Ishikawa (cell line): ENCODE data around the gene LRCOL1.

Experiments
- CEBPB ChIP-seq: IDR thresholded peaks from 2 replicates; pipeline ENCODE4 v1.6.1; 2012
- CREB1 ChIP-seq: IDR thresholded peaks from 2 replicates; pipeline ENCODE4 v1.6.1; 2012; ENCODE audit warnings: low read depth
- EGR1 ChIP-seq: IDR thresholded peaks from 2 replicates; pipeline ENCODE4 v1.6.1; 2012
- EP300 ChIP-seq: IDR thresholded peaks from 2 replicates; pipeline ENCODE4 v1.6.1; 2012; ENCODE audit warnings: borderline replicate concordance
- NFIC ChIP-seq: IDR thresholded peaks from 2 replicates; pipeline ENCODE4 v1.6.1; 2012
- RAD21 ChIP-seq: IDR thresholded peaks from 2 replicates; pipeline ENCODE4 v1.6.1; 2012; ENCODE audit warnings: low read depth
- TAF1 ChIP-seq: IDR thresholded peaks from 2 replicates; pipeline ENCODE4 v1.6.1; 2012; ENCODE audit warnings: low read depth, mild to moderate bottlenecking
- TCF12 ChIP-seq: IDR thresholded peaks from 2 replicates; pipeline ENCODE4 v1.6.1; 2012; ENCODE audit warnings: low read depth
- TEAD4 ChIP-seq: IDR thresholded peaks from 2 replicates; pipeline ENCODE4 v1.6.1; 2012
- YY1 ChIP-seq: IDR thresholded peaks from 2 replicates; pipeline ENCODE4 v1.6.1; 2012; ENCODE audit warnings: low read depth
- ZBTB7A ChIP-seq: IDR thresholded peaks from 2 replicates; pipeline ENCODE4 v1.6.1; 2012; ENCODE audit warnings: low read depth
- TF ChIP-seq, protein P1 (sequence below): IDR thresholded peaks from 2 replicates; pipeline ENCODE4 v1.6.1; 2012; ENCODE audit warnings: low read depth, mild to moderate bottlenecking
- TF ChIP-seq, protein P2 (sequence below): IDR thresholded peaks from 2 replicates; pipeline ENCODE4 v1.6.1; 2012
- TF ChIP-seq, protein P3 (sequence below): IDR thresholded peaks from 2 replicates; pipeline ENCODE4 v1.6.1; 2012

DNA sequence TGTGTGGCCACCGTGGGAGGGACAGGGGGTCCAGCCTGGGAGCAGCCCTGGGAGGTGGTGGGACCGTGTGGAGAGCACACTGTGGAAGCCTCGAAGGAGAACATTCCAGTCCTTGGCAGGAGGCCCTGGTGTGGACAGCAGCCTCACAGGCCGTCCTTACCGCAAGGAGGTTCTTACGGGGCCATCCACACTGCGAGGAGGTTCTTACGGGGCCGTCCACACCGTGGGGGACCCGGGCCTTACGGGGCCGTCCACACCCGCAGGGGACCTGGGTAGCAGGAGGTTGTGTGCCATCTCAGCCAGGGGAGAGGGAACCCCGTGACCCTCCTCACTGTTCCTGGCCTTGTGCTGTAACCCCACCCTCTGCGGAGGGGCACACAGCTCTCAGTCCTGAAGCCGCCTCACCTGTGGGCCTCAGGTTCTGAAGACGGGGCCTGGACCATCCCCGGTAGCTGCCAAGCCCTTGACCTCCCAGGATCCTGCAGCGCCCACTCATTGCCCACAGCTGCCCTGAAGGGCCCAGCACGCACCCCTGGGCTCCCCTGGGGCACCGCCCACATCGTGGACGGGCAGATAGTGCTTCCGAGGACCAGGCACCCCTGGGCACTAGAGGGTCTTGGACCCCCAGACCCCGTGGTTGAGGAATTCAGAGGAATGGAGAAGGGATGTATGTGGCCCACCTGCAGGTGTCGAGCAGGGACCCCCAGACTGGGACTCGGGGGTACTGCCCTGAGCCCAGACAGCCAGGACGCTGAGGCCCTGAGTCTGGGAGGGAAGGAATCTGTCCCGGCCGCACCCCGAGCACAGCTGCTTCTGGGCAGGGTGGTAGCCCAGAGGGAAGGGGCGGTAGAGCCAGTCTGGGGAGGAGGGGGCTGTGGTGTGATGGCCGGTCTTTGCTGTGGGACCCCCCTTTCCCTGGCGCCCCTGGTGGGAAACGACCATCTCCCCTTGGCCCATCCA, 37.3 kb downstream of the LRCOL1 start:
- TF ChIP-seq, protein P1, sequence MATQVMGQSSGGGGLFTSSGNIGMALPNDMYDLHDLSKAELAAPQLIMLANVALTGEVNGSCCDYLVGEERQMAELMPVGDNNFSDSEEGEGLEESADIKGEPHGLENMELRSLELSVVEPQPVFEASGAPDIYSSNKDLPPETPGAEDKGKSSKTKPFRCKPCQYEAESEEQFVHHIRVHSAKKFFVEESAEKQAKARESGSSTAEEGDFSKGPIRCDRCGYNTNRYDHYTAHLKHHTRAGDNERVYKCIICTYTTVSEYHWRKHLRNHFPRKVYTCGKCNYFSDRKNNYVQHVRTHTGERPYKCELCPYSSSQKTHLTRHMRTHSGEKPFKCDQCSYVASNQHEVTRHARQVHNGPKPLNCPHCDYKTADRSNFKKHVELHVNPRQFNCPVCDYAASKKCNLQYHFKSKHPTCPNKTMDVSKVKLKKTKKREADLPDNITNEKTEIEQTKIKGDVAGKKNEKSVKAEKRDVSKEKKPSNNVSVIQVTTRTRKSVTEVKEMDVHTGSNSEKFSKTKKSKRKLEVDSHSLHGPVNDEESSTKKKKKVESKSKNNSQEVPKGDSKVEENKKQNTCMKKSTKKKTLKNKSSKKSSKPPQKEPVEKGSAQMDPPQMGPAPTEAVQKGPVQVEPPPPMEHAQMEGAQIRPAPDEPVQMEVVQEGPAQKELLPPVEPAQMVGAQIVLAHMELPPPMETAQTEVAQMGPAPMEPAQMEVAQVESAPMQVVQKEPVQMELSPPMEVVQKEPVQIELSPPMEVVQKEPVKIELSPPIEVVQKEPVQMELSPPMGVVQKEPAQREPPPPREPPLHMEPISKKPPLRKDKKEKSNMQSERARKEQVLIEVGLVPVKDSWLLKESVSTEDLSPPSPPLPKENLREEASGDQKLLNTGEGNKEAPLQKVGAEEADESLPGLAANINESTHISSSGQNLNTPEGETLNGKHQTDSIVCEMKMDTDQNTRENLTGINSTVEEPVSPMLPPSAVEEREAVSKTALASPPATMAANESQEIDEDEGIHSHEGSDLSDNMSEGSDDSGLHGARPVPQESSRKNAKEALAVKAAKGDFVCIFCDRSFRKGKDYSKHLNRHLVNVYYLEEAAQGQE: no peak
- no peak for TF ChIP-seq YY1
- no peak for TF ChIP-seq EP300
- TF ChIP-seq RAD21: no peak
- TF ChIP-seq, protein P2, sequence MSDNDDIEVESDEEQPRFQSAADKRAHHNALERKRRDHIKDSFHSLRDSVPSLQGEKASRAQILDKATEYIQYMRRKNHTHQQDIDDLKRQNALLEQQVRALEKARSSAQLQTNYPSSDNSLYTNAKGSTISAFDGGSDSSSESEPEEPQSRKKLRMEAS: no peak
- no peak for TF ChIP-seq EGR1
- TF ChIP-seq TAF1: no peak
- TF ChIP-seq, protein P3, sequence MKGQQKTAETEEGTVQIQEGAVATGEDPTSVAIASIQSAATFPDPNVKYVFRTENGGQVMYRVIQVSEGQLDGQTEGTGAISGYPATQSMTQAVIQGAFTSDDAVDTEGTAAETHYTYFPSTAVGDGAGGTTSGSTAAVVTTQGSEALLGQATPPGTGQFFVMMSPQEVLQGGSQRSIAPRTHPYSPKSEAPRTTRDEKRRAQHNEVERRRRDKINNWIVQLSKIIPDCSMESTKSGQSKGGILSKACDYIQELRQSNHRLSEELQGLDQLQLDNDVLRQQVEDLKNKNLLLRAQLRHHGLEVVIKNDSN: no peak
- no peak for TF ChIP-seq CEBPB
- no peak for TF ChIP-seq ZBTB7A
- TF ChIP-seq TCF12: no peak
- no peak for TF ChIP-seq TEAD4
- no peak for TF ChIP-seq NFIC
- TF ChIP-seq CREB1: no peak
